ENCODE measurements around the gene ROMO1. TPM values are rescaled to one million over a fixed set of nuclear protein-coding genes. Genes with fewer than 3 reads are reported as not detected.
"Not testable (repeated sequence)": the region's sequence is repeated elsewhere in the genome, so short reads cannot be mapped to it uniquely, and the experiment has no call there.

Gene ROMO1
- total RNA-seq, 1 experiment from 2014 or later: 357 TPM

DNA sequence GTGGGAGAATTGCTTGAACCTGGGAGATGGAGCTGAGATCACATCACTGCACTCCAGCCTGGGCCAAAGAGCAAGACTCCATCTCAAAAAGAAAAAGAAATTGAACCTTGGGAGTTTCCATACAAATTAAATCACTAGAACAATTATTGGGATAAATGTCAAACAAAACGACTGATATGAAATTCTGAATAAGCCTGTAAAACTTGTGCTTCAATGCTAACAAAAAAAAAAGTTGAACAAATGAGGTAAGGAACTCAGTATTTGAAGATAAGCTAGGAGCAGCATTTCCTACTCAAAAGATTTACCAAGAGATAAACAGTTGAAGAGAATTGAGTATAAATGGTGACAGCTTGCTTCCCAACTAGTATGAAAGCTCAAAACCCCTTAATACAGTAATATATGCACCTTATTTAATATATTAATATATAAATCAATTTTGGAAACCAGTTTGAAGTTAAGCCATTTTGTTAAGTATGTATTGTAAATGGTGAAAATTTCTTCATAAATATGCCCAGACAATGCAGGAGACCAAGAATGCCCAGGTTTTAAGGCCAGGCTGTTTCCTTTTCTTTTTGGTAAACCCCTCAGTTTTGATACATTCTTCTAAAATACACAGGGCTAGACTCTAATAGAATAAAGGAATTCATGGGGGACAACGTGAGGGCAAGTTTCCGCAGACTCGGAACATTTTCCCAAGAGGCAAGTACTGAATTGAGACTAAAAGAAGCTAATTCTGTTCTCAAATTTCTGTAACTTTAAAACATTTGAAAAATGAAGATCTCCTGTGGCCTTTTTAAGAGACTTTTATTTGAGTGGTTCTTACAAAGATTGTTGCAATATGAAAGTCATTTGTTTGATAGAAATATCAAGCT lies 3.9 kb downstream of the ROMO1 start:
- intact Hi-C loops (cut with micrococcal nuclease; ENCODE audit: unreplicated experiment): no loop called here
- peaks cover 8% of the 10 kb centered on the region for H3K36me3 ChIP-seq (ENCODE audit: control insufficient read depth, insufficient read depth, low read length)
- Mint-ChIP-seq H3K27ac (ENCODE audit: unreplicated experiment) (peak overlapping the region; percentile 47), H3K4me3 (ENCODE audit: unreplicated experiment) (peak overlapping the region; percentile 36), H3K27me3 (ENCODE audit: insufficient read depth, unreplicated experiment) (no peaks in the 10 kb centered on the region), H3K36me3 (ENCODE audit: insufficient read depth, unreplicated experiment) (peaks cover 100% of the 10 kb centered on the region), H3K9me3 (ENCODE audit: unreplicated experiment) (no peaks in the 10 kb centered on the region), H3K4me1 (ENCODE audit: low read depth, unreplicated experiment) (peaks cover 26% of the 10 kb centered on the region)
- H3K27me3 ChIP-seq (replicated peaks; ENCODE audit: control insufficient read depth, insufficient read depth, low read length): no peaks in the 10 kb centered on the region
- no TSS peak for BruUV-seq (replicated peaks)
- H3K4me3 ChIP-seq (ENCODE audit: low read depth, low read length): no peak overlapping the region
- ChIA-PET CTCF (interaction anchor here (0.8 kb wide), 1 partner anchor 251 kb away, joined by 3 read pairs; the partner anchor contains the start of gene SCAND1), POLR2A (interaction anchor here (1.0 to 1.5 kb wide), 4 partner anchors 8 to 417 kb away, joined by 3 to 6 read pairs (median 3); partner anchors contain the start of gene RBM39)
- H3K4me1 ChIP-seq: peaks cover 15% of the 10 kb centered on the region
- DNase-seq: no peak
- TF ChIP-seq, protein P1, sequence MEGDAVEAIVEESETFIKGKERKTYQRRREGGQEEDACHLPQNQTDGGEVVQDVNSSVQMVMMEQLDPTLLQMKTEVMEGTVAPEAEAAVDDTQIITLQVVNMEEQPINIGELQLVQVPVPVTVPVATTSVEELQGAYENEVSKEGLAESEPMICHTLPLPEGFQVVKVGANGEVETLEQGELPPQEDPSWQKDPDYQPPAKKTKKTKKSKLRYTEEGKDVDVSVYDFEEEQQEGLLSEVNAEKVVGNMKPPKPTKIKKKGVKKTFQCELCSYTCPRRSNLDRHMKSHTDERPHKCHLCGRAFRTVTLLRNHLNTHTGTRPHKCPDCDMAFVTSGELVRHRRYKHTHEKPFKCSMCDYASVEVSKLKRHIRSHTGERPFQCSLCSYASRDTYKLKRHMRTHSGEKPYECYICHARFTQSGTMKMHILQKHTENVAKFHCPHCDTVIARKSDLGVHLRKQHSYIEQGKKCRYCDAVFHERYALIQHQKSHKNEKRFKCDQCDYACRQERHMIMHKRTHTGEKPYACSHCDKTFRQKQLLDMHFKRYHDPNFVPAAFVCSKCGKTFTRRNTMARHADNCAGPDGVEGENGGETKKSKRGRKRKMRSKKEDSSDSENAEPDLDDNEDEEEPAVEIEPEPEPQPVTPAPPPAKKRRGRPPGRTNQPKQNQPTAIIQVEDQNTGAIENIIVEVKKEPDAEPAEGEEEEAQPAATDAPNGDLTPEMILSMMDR (IDR thresholded peaks at IDR 0.05; ENCODE audit: insufficient read depth in 1 of 2, low read depth in 1 of 2, low read length in 1 of 2, severe bottlenecking in 1 of 2, unreplicated experiment in 1 of 2): no peak
- H3K9me3 ChIP-seq: no peaks in the 10 kb centered on the region

DNA sequence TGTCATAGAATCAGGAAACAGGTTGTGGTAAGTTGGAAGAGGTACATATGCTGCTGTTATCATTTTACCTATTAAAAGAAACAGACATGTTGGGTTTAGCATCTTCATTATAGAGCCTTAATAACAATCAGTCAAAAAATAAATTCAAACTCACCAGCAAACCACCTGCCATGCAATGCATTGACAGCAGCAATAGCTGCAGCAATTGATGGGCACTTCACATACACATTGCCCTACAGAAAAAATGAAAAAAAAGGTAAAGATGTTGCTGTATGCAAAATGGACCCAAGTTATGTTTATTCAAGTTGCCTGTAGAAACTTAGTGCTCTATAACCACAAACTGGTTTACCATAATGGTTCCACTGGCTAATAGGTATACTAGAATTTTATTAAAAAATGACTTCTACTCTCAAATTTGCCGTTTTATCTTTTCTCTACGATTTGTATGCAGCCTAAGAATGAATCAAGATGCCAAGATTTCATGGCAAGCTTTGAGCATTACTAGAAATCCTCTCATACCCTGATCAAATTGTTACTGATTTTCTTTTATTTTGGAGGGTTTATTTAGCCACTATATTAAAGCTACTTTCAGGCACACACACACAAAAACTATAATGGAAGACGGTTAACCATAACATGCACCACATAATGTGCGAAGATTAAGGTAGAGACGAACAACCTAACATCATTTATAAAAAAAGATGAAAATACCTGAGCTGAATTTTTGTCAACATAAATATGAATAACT lies 5.5 kb downstream of the ROMO1 start:
- no peaks in the 10 kb centered on the region for H3K27me3 Mint-ChIP-seq (ENCODE audit: insufficient read depth, unreplicated experiment)
- ChIA-PET CTCF (no interaction called here), POLR2A (interaction anchor here (0.6 kb wide), 1 partner anchor 533 kb away, joined by 6 read pairs; no protein-coding TSS in a partner anchor)
- no peaks in the 10 kb centered on the region for H3K27me3 ChIP-seq (replicated peaks; ENCODE audit: control insufficient read depth, insufficient read depth, low read length)
- intact Hi-C loops (cut with micrococcal nuclease; ENCODE audit: unreplicated experiment): no loop called here
- peaks cover 100% of the 10 kb centered on the region for H3K36me3 Mint-ChIP-seq (ENCODE audit: insufficient read depth, unreplicated experiment)
- H3K4me3 Mint-ChIP-seq (ENCODE audit: unreplicated experiment): no peak overlapping the region
- DNase-seq: no peak
- peaks cover 11% of the 10 kb centered on the region; the same call in 1 of the 2 replicates for H3K4me1 ChIP-seq
- peaks cover 21% of the 10 kb centered on the region for H3K4me1 Mint-ChIP-seq (ENCODE audit: low read depth, unreplicated experiment)
- peaks cover 8% of the 10 kb centered on the region for H3K36me3 ChIP-seq (ENCODE audit: control insufficient read depth, insufficient read depth, low read length)
- H3K9me3 ChIP-seq: no peaks in the 10 kb centered on the region
- peak overlapping the region; percentile 47 for H3K27ac Mint-ChIP-seq (ENCODE audit: unreplicated experiment)
- no peak overlapping the region for H3K4me3 ChIP-seq (ENCODE audit: low read depth, low read length)
- no TSS peak for BruUV-seq (replicated peaks)
- TF ChIP-seq, protein P1 (IDR thresholded peaks at IDR 0.05; ENCODE audit: insufficient read depth in 1 of 2, low read depth in 1 of 2, low read length in 1 of 2, severe bottlenecking in 1 of 2, unreplicated experiment in 1 of 2): no peak
- H3K9me3 Mint-ChIP-seq (ENCODE audit: unreplicated experiment): no peaks in the 10 kb centered on the region

DNA sequence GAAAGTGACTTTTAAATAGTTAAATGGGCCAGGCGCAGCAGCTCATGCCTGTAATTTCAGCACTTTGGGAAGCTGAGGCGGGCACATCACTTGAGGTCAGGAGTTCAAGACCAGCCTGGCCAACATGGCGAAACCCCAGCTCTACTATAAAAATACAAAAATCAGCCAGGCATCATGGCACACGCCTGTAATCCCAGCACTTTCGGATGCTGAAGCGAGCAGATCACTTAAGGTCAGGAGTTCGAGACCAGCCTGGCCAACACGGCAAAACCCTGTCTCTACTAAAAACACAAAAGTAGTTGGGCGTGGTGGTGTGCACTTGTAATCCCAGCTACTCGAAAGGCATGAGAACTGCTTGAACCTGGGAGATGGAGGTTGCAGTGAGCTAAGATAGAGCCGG lies 6.7 kb downstream of the ROMO1 start:
- POLR2A ChIA-PET, DNase-seq: not testable (repeated sequence)

DNA sequence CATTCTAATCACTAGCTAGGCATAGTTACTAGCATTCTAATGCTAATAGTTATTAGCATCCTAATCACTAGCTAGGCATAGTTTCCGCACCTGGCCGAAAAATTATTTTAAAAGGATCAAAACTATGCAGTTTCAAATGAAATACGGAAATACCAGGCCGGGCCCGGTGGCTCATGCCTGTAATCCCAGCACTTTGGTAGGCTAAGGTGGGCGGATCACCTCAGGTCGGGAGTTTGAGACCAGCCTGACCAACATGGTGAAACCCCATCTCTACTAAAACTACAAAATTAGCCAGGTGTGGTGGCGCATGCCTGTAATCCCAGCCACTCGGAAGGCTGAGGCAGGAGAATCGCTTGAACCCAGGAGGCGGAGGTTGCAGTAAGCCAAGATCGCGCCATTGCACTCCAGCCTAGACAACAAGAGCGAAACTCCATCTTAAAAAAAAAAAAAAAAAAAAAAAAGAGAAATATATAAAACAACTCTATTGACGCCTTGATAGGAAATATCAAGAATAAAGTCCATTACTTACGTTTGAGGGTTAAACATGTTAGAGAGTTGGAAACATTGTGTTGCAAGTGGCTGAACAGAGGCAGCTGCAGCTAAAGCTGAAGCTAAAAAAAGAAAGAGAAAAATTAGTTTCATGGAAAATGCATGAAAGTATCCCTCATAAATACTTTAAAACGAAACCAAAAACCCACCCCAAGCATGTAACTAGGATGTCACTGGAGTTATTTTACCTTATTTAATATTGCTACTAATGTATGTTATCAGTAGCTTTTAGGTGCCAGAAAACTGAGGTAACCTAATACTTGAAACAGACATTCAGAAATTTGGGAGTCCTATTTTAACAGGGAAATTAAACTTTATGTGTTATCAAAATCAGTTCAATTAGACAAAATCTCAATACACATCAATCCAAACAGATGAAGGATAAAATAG lies 7.7 kb downstream of the ROMO1 start:
- H3K27me3 ChIP-seq (replicated peaks; ENCODE audit: control insufficient read depth, insufficient read depth, low read length); DNase-seq; H3K4me3 ChIP-seq (ENCODE audit: low read depth, low read length); H3K27ac Mint-ChIP-seq (ENCODE audit: unreplicated experiment); BruUV-seq (replicated peaks); intact Hi-C loops (cut with micrococcal nuclease; ENCODE audit: unreplicated experiment); H3K4me3 Mint-ChIP-seq (ENCODE audit: unreplicated experiment); CTCF ChIA-PET; H3K27me3 Mint-ChIP-seq (ENCODE audit: insufficient read depth, unreplicated experiment); H3K4me1 ChIP-seq; H3K36me3 ChIP-seq (ENCODE audit: control insufficient read depth, insufficient read depth, low read length); H3K9me3 ChIP-seq; H3K9me3 Mint-ChIP-seq (ENCODE audit: unreplicated experiment): not testable (repeated sequence)
- H3K36me3 Mint-ChIP-seq (ENCODE audit: insufficient read depth, unreplicated experiment): peaks cover 100% of the 10 kb centered on the region
- POLR2A ChIA-PET: interaction anchor here (0.6 kb wide), 1 partner anchor 248 kb away, joined by 3 read pairs; no protein-coding TSS in a partner anchor
- peaks cover 18% of the 10 kb centered on the region for H3K4me1 Mint-ChIP-seq (ENCODE audit: low read depth, unreplicated experiment)

More for the DNA sequence above, 6.7 kb downstream of the ROMO1 start:
- H3K4me1 Mint-ChIP-seq (ENCODE audit: low read depth, unreplicated experiment): peaks cover 17% of the 10 kb centered on the region
- BruUV-seq (replicated peaks); H3K4me1 ChIP-seq; CTCF ChIA-PET; H3K4me3 ChIP-seq (ENCODE audit: low read depth, low read length); H3K27me3 Mint-ChIP-seq (ENCODE audit: insufficient read depth, unreplicated experiment); H3K36me3 ChIP-seq (ENCODE audit: control insufficient read depth, insufficient read depth, low read length); H3K27me3 ChIP-seq (replicated peaks; ENCODE audit: control insufficient read depth, insufficient read depth, low read length); intact Hi-C loops (cut with micrococcal nuclease; ENCODE audit: unreplicated experiment); H3K27ac Mint-ChIP-seq (ENCODE audit: unreplicated experiment); H3K4me3 Mint-ChIP-seq (ENCODE audit: unreplicated experiment); H3K9me3 ChIP-seq; H3K9me3 Mint-ChIP-seq (ENCODE audit: unreplicated experiment): not testable (repeated sequence)
- peaks cover 100% of the 10 kb centered on the region for H3K36me3 Mint-ChIP-seq (ENCODE audit: insufficient read depth, unreplicated experiment)

Measured in Caco-2 (cell line).